Left lung (tissue), 10 donors: ENCODE data around the gene GYS2. TPM values are rescaled to one million over a fixed set of nuclear protein-coding genes. Genes with fewer than 3 reads are reported as not detected.
A peak's percentile ranks its signal among the peaks of the same experiment; 100 is the strongest.

Experiments used
- ATAC-seq: fragments of 200-7000 bp; cut with Tn5 transposase; one replicate; pipeline ENCODE4 v1.9.1; 2020; ENCODE audit warnings: moderate library complexity
- DNase-seq, 4 donors: peaks; one replicate each; pipeline ENCODE4 v3.0.0-alpha.2; 2013 to 2020
- H3K27ac ChIP-seq, 2 donors: fragments of 200-600 bp; sonication (generic) in 1 of 2; one replicate each; pipeline versions ENCODE4 v1.5.0 to v1.8.0; 2020 to 2021
- H3K27me3 ChIP-seq, 2 donors: fragments of 200-600 bp; sonication (generic) in 1 of 2; one replicate each; pipeline versions ENCODE4 v1.5.0 to v1.8.0; 2020 to 2021
- H3K36me3 ChIP-seq, 2 donors: fragments of 200-600 bp; sonication (generic) in 1 of 2; one replicate each; pipeline versions ENCODE4 v1.5.0 to v1.8.0; 2020 to 2021
- H3K4me1 ChIP-seq, 2 donors: fragments of 200-600 bp; one replicate each; pipeline ENCODE4 v1.8.0; 2021
- H3K4me3 ChIP-seq, 2 donors: fragments of 200-600 bp; sonication (generic) in 1 of 2; one replicate each; pipeline versions ENCODE4 v1.5.0 to v1.8.0; 2020 to 2021; ENCODE audit warnings: mild to moderate bottlenecking in 1 of 2
- H3K9me3 ChIP-seq, 2 donors: fragments of 200-600 bp; sonication (generic) in 1 of 2; one replicate each; pipeline versions ENCODE4 v1.5.0 to v1.8.0; 2020 to 2021
- intact Hi-C, 2 donors: fragments of 100-400 bp; cut with DNase I; formaldehyde crosslinking; loops; one replicate each; pipeline versions ENCODE4 v1.11.2 to v1.14.2; 2022
- polyA plus RNA-seq, 6 donors: library from polyadenylated mRNA; unstranded; fragments of 120-200 nt; gene quantifications; one replicate each; pipeline ENCODE4 v1.2.1, GENCODE V29; 2013; ENCODE audit not compliant: insufficient read length in 6 of 6
- total RNA-seq, 2 donors: library from RNA; stranded (reverse); fragmentation: NEBNext Ultra II Directional; extraction: Animal tissue kit (Norgen Biotek cat#: 25700); gene quantifications; one replicate each; pipeline ENCODE4 v1.2.1, GENCODE V29; 2021
- TF ChIP-seq, protein P1 (sequence below), 2 donors: fragments of 200-600 bp; sonication (generic) in 1 of 2; IDR thresholded peaks; one replicate each; pipeline versions ENCODE4 v1.5.0 to v1.8.0; 2021; ENCODE audit warnings: antibody characterized with exemption in 2 of 2
- donor health status: DM: no; HTN: yes; CAD: no.
- donor health status: DM: no; HTN: no; CAD: no.

GYS2 gene
- total and polyA plus RNA-seq, 8 donors = 0.07 to 0.42 (median 0.32) TPM; not detected in 4

DNA sequence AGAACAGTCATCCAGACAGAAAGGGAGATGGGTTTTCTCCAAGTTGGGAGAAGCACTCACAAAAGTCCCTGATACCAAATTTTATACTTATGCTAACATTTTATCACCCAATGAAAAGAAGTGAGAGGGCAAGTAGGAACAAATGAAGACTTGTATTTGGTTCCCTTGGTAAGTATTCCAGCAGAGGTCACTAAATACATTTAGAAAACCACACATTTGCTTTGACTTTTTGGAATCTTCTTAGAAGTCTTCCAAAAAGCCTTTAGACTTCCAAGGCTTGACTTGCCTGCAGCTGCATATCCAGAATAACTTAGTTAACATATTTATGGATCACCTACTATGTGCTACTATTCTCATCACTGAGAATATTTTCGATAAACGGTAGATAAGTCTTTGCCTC lies 3.1 kb upstream of the GYS2 start:
- no peaks in the 10 kb centered on the region for H3K4me1 ChIP-seq
- TF ChIP-seq, protein P1, sequence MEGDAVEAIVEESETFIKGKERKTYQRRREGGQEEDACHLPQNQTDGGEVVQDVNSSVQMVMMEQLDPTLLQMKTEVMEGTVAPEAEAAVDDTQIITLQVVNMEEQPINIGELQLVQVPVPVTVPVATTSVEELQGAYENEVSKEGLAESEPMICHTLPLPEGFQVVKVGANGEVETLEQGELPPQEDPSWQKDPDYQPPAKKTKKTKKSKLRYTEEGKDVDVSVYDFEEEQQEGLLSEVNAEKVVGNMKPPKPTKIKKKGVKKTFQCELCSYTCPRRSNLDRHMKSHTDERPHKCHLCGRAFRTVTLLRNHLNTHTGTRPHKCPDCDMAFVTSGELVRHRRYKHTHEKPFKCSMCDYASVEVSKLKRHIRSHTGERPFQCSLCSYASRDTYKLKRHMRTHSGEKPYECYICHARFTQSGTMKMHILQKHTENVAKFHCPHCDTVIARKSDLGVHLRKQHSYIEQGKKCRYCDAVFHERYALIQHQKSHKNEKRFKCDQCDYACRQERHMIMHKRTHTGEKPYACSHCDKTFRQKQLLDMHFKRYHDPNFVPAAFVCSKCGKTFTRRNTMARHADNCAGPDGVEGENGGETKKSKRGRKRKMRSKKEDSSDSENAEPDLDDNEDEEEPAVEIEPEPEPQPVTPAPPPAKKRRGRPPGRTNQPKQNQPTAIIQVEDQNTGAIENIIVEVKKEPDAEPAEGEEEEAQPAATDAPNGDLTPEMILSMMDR (IDR thresholded peaks at IDR 0.05) = peak; percentile 8 to 18
- no peaks in the 10 kb centered on the region for H3K36me3 ChIP-seq
- H3K9me3 ChIP-seq = no peaks in the 10 kb centered on the region
- no peaks in the 10 kb centered on the region for H3K27me3 ChIP-seq
- H3K4me3 ChIP-seq = no peak overlapping the region
- intact Hi-C loops = no loop called here
- DNase-seq = peak in 1 of 4 donors; percentile 37
- no peak overlapping the region for H3K27ac ChIP-seq
- peak; percentile 54 for ATAC-seq

DNA sequence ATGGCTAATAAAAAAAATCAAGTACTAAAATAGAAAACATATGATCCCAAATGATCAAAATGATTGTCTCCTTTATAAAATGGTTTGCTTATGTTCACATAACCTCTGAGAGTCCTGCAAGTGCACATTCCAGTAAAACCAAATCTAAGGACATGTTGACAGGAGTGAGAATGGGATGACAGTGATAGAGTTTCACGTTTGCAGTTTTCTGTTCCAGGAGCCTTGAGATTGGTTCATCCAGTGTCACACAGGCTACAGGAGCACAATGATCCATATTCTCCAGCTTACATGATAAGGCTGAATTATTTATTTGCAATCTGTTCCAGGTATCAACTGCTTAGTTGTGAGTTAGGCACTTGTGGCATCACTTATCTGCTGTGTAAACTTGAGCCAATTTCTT lies 1.5 kb upstream of the GYS2 start:
- DNase-seq = no peak
- intact Hi-C loops = no loop called here
- Histone ChIP-seq H3K4me1 (no peaks in the 10 kb centered on the region), H3K4me3 (no peak overlapping the region), H3K27me3 (no peaks in the 10 kb centered on the region), H3K9me3 (no peaks in the 10 kb centered on the region), H3K27ac (no peak overlapping the region), H3K36me3 (no peaks in the 10 kb centered on the region)
- no peak for ATAC-seq
- TF ChIP-seq, protein P1 (IDR thresholded peaks at IDR 0.05) = no peak

DNA sequence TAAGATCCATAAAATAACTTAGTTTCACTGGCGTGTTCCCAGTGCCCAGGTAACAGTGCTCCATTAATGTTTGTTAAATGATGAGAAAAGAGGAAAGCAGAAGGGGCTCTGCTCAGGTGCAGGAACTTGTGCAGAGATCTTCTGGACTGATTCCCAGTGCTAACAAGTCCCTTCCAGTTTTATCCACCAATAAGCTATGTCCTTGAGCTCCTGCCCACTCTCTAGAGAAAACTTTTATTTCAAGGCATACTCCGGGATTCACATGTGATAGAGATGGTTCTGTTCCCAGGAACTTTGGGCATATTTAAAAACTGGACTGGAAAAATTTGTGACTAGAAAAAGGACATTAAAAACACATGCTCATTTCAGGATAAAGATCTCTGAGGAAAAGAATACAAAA lies 1.9 kb downstream of the GYS2 start:
- no peaks in the 10 kb centered on the region for H3K4me1 ChIP-seq
- ATAC-seq (no peak), DNase-seq (no peak)
- intact Hi-C loops = no loop called here
- H3K9me3 ChIP-seq = no peaks in the 10 kb centered on the region
- TF ChIP-seq, protein P1 (IDR thresholded peaks at IDR 0.05) = no peak
- no peak overlapping the region for H3K4me3 ChIP-seq
- H3K27me3 ChIP-seq = no peaks in the 10 kb centered on the region
- H3K27ac ChIP-seq = no peak overlapping the region
- H3K36me3 ChIP-seq = no peaks in the 10 kb centered on the region

DNA sequence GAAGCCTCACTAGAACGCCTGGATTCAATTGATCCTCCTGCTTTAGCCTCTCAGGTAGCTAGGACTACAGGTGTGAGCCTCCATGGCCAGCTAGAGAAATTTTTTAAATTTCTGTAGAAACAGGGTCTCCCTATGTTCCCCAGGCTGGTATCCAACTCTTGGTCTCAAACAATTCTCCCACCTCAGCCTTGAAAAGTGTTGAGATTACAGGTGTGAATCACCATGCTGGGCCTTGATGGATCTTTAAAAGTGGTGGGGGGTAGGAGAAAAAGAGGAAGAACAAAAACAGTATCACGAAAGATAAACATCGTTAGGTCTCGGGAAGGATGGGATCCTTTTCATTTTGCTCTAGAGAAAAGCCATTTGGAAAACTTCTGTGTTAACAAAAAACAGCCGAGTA lies 4.5 kb downstream of the GYS2 start:
- no peak for ATAC-seq
- Histone ChIP-seq H3K4me1 (no peaks in the 10 kb centered on the region), H3K9me3 (no peaks in the 10 kb centered on the region), H3K27me3 (no peaks in the 10 kb centered on the region), H3K36me3 (no peaks in the 10 kb centered on the region), H3K27ac (no peak overlapping the region), H3K4me3 (no peak overlapping the region)
- TF ChIP-seq, protein P1 (IDR thresholded peaks at IDR 0.05) = no peak
- no peak for DNase-seq
- intact Hi-C loops = no loop called here

DNA sequence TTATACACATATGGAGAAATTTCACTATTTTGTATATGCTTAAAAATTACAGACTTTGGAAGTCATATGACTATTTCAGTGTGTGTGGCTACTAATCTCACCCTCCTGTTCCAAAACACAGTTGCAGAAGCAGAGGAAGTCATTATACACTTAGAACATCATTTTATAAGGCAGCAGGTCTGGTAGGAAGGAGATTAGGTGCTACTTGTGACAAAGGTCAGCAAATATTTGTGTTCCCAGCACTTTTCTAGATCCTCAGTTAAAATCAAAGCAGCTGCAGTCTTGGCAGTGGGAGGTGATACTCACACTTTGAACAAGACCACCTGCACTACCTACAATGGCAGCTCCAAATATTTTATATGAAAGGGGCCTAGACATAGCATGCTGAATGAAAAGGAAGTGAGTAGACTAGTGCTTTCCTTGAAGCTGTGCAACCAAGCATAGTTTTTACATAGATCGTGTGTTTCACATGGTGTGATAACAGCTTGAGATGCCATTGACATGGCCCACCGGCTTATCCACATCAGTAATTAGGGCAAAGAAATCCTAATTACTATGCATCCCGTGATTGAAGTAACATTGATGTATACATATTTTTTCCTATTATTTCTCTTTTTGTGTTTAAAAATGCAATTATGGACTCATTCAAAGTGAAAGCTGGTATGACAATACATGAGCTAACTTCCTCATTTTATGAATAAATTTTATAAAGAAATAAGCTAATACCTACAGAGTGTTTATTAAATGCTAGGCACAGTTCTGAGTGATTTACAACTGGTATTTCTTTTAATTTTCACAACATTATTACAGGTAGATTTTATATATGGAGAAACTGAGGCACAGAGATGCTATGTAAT lies 5.3 kb downstream of the GYS2 start:
- Histone ChIP-seq H3K27ac (no peak overlapping the region), H3K4me3 (no peak overlapping the region), H3K36me3 (no peaks in the 10 kb centered on the region), H3K27me3 (no peaks in the 10 kb centered on the region), H3K9me3 (no peaks in the 10 kb centered on the region), H3K4me1 (no peaks in the 10 kb centered on the region)
- intact Hi-C loops = no loop called here
- ATAC-seq = no peak
- TF ChIP-seq, protein P1 (IDR thresholded peaks at IDR 0.05) = no peak
- DNase-seq = no peak
